OCI-LY7 (cell line): Measurements from ENCODE around the gene SCLY.

Source experiments
- CTCF ChIP-seq: fragments of 200-600 bp; sonication (generic); conservative IDR thresholded peaks from 2 replicates; pipeline ENCODE4 v1.5.1; 2014; ENCODE audit warnings: mild to moderate bottlenecking, antibody characterized with exemption, low read length, moderate library complexity, mixed read lengths
- EZH2phosphoT487 ChIP-seq: fragments of 200-600 bp; sonication (generic); IDR thresholded peaks from 2 replicates; pipeline ENCODE4 v1.6.1; 2018; ENCODE audit warnings: low read depth, borderline replicate concordance, mild to moderate bottlenecking, mixed run types, antibody characterized with exemption, low read length, moderate library complexity, mixed read lengths

GRCh38 chr2:238103465-238104225 is 42.8 kb downstream of the SCLY start:
- TF ChIP-seq EZH2phosphoT487 (no peak), CTCF (no peak)
